ENCODE measurements around the gene DLGAP1. TPM values are rescaled to one million over a fixed set of nuclear protein-coding genes. Genes with fewer than 3 reads are reported as not detected.

The DLGAP1 gene
- total RNA-seq, 1 experiment from 2014 or later: 0.39 TPM

DNA sequence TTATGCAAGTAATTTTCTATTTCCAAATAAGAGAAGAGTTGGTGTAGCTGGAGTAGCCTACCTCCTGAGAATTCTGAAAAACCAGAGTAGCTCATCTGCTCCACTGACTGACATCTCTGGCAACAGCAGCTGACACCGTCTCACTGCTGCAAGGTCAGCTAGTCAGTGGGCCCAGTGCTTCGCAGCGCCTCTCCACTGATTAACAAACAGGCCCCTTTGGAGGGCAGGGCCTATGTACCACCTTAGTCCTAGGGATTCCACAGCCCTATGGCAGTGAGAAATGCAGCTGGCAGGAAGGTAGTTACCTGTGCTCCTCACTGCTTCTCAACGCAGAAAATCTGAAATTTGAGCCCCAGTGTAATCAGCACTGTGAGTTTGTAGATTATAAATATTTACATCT lies 97.5 kb downstream of the DLGAP1 start:
- Histone ChIP-seq H2AFZ (ENCODE audit: low read depth, low read length, poor library complexity, severe bottlenecking) (no peak overlapping the region), H3K27me3 (ENCODE audit: insufficient read depth, low read length) (no peaks in the 10 kb centered on the region), H3K9me3 (ENCODE audit: control insufficient read depth in 1 of 2, insufficient read depth in 1 of 2, low read depth in 1 of 2, low read length in 2 of 2) (peaks cover 3 to 29% of the 10 kb centered on the region in 2 experiments; a peak in 3 of 4 replicates), H3K36me3 (ENCODE audit: control insufficient read depth in 1 of 2, insufficient read depth in 2 of 2, low read length in 2 of 2) (no peaks in the 10 kb centered on the region), H3K4me1 (ENCODE audit: control insufficient read depth in 1 of 2, insufficient read depth in 2 of 2, low read length in 2 of 2) (no peaks in the 10 kb centered on the region), H3K4me3 (replicated peaks in 1 of 2; ENCODE audit: low read depth in 1 of 2, low read length in 2 of 2) (no peak overlapping the region), H3K9me2 (ENCODE audit: insufficient read depth) (no peaks in the 10 kb centered on the region), H3K9ac (ENCODE audit: low read length) (no peak overlapping the region), H3K79me2 (ENCODE audit: insufficient read depth, low read length) (no peaks in the 10 kb centered on the region), H4K20me1 (ENCODE audit: insufficient read depth) (no peaks in the 10 kb centered on the region), H3K27ac (ENCODE audit: low read depth, low read length) (no peak overlapping the region), H3K4me2 (ENCODE audit: low read length) (no peak overlapping the region)
- RAD21 ChIA-PET (ENCODE audit: low non-redundant PET in 1 of 2, low total read pairs in 2 of 2, uncharacterized antibody in 2 of 2, unreplicated experiment in 2 of 2): no interaction called here
- BruUV-seq (replicated peaks): no TSS peak
- POLR2A ChIA-PET: no interaction called here
- no peak for TF ChIP-seq ZFX (IDR thresholded peaks at IDR 0.05)
- TF ChIP-seq REST (IDR thresholded peaks at IDR 0.05; ENCODE audit: low read depth): no peak
- TF ChIP-seq, protein P1, sequence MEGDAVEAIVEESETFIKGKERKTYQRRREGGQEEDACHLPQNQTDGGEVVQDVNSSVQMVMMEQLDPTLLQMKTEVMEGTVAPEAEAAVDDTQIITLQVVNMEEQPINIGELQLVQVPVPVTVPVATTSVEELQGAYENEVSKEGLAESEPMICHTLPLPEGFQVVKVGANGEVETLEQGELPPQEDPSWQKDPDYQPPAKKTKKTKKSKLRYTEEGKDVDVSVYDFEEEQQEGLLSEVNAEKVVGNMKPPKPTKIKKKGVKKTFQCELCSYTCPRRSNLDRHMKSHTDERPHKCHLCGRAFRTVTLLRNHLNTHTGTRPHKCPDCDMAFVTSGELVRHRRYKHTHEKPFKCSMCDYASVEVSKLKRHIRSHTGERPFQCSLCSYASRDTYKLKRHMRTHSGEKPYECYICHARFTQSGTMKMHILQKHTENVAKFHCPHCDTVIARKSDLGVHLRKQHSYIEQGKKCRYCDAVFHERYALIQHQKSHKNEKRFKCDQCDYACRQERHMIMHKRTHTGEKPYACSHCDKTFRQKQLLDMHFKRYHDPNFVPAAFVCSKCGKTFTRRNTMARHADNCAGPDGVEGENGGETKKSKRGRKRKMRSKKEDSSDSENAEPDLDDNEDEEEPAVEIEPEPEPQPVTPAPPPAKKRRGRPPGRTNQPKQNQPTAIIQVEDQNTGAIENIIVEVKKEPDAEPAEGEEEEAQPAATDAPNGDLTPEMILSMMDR (IDR thresholded peaks at IDR 0.05 in 2 of 3, conservative IDR thresholded peaks at IDR 0.05 in 1 of 3; ENCODE audit: borderline replicate concordance in 1 of 3, insufficient read depth in 1 of 3, low read depth in 2 of 3, low read length in 2 of 3): no peak
- no peak for TF ChIP-seq SRF (IDR thresholded peaks at IDR 0.05; ENCODE audit: low read depth)
- no peak for TF ChIP-seq EGR1 (IDR thresholded peaks at IDR 0.05; ENCODE audit: low read depth)
- TF ChIP-seq SP1 (IDR thresholded peaks at IDR 0.05; ENCODE audit: low read depth): no peak
- TF ChIP-seq ELF1 (IDR thresholded peaks at IDR 0.05; ENCODE audit: borderline replicate concordance, low read depth): no peak
- no peak for TF ChIP-seq FOSL1 (IDR thresholded peaks at IDR 0.05; ENCODE audit: low read depth)
- no peak for TF ChIP-seq CBX3 (IDR thresholded peaks at IDR 0.05; ENCODE audit: low read depth)
- no peak for TF ChIP-seq ATF3 (IDR thresholded peaks at IDR 0.05)
- TF ChIP-seq EZH2phosphoT487 (IDR thresholded peaks at IDR 0.05; ENCODE audit: borderline replicate concordance): no peak
- no peak for TF ChIP-seq JUND (IDR thresholded peaks at IDR 0.05)
- no peak for TF ChIP-seq POLR2A (IDR thresholded peaks at IDR 0.05; ENCODE audit: borderline replicate concordance, extremely low read depth, insufficient read depth, insufficient read length)
- TF ChIP-seq SIN3A (IDR thresholded peaks at IDR 0.05; ENCODE audit: low read depth): no peak
- no peak for TF ChIP-seq POLR2AphosphoS5 (IDR thresholded peaks at IDR 0.05; ENCODE audit: low read depth, low read length)
- CTCF ChIA-PET: no interaction called here
- DNase-seq (ENCODE audit: low read depth, low spot score) (no peak), ATAC-seq (no peak)
- intact Hi-C loops (cut with micrococcal nuclease): no loop called here

Data from HCT116 (cell line).